Fibroblast of the aortic adventitia (primary cell): ENCODE results near the gene TIGD6. TPM values are rescaled to one million over a fixed set of nuclear protein-coding genes. Genes with fewer than 3 reads are reported as not detected.

Experiments
- DNase-seq: peaks from one replicate; pipeline ENCODE4 v3.0.0-alpha.2; 2010; ENCODE audit warnings: low read depth
- H3K4me3 ChIP-seq: 2 replicates; pipeline ENCODE4 v1.5.1; 2011; ENCODE audit warnings: low read depth, mild to moderate bottlenecking, control low read depth, low read length, moderate library complexity
- CTCF ChIP-seq: IDR thresholded peaks from 2 replicates; pipeline ENCODE4 v1.5.1; 2011; ENCODE audit warnings: mild to moderate bottlenecking, low read length, control low read depth, inconsistent platforms; ENCODE audit not compliant: insufficient read depth
- total RNA-seq: library from RNA; depleted of rRNA; stranded (reverse); fragments of >200 nt; gene quantifications from 2 replicates; pipeline ENCODE4 v1.2.3, GENCODE V29; 2012; ENCODE audit warnings: low replicate concordance

Gene TIGD6
- total RNA-seq, 1 donor = 5.7 TPM

- no peak for TF ChIP-seq CTCF
- no peak overlapping the region for H3K4me3 ChIP-seq
- no peak for DNase-seq
Measured at GRCh38 chr5:149988126-149988525, 12.3 kb downstream of the TIGD6 start.

DNA sequence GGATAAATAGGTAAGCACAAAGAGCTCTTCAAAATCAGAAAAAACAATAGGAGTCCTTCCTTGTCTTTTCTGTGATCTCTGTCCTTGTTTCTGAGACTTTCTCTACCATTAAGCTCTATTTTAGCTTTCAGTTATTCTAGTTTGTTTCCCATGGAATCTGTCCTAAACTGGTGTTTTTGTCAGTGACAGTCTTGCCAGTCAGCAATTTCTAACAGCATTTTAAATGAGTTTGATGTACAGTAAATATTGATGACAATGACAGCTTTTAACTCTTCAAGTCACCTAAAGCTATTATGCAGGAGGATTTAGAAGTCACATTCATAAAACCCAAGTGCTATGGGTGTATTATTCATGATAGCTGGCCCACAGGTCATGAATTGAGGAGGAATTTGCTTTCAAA, 17.9 kb downstream of the TIGD6 start:
- no peak for TF ChIP-seq CTCF
- DNase-seq = no peak
- H3K4me3 ChIP-seq = no peak overlapping the region

- TF ChIP-seq CTCF = no peak
- DNase-seq = no peak
- H3K4me3 ChIP-seq = no peak overlapping the region
Measured at GRCh38 chr5:149981206-149981605, 19.2 kb downstream of the TIGD6 start.

GRCh38 chr5:149979896-149980295, 20.6 kb downstream of the TIGD6 start:
- DNase-seq = no peak
- H3K4me3 ChIP-seq = no peak overlapping the region
- TF ChIP-seq CTCF = no peak

DNA sequence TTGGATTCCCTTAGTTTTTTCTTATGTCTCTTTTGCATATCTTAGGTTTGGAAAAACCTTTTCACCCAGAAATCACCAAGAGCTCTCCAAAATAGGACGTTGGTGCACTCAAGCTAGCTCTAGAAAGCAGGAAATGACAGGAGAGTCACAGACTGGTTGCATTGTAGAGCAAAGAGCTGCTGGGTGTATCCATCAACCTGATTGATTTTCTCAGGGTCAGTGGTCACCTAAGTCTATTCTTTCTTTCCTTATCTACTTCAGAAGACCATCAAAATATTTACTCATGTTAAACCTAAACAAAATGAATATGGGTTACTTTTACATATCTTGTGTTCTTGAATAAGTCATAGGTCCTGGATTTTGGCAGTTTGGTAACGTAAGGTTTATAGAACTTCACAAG, 25.0 kb downstream of the TIGD6 start:
- no peak for TF ChIP-seq CTCF
- H3K4me3 ChIP-seq = no peak overlapping the region
- no peak for DNase-seq

- no peak for DNase-seq
- TF ChIP-seq CTCF = no peak
- H3K4me3 ChIP-seq = no peak overlapping the region
Measured at GRCh38 chr5:149969181-149969930, 31.1 kb downstream of the TIGD6 start.

- TF ChIP-seq CTCF = no peak
- no peak for DNase-seq
- H3K4me3 ChIP-seq = no peak overlapping the region
Measured at GRCh38 chr5:149966946-149967345, 33.5 kb downstream of the TIGD6 start.
